H9 (cell line): Measurements from ENCODE around the gene RALA. TPM values are rescaled to one million over a fixed set of nuclear protein-coding genes. Genes with fewer than 3 reads are reported as not detected.

ENCODE experiments used
- DNase-seq: peaks from one replicate; pipeline ENCODE4 v3.0.0-alpha.2; 2017
- H2AFZ ChIP-seq: one replicate; pipeline ENCODE4 v1.6.1; 2013; ENCODE audit warnings: mild to moderate bottlenecking, low read length, control low read depth, moderate library complexity
- H2AK5ac ChIP-seq: 2 replicates; pipeline ENCODE4 v1.6.1; 2013; ENCODE audit warnings: low read length, control low read depth, mixed read lengths; ENCODE audit not compliant: insufficient read length
- H2BK120ac ChIP-seq: one replicate; pipeline ENCODE4 v1.6.1; 2013; ENCODE audit warnings: low read depth, mild to moderate bottlenecking, low read length, control low read depth, inconsistent platforms; ENCODE audit not compliant: poor library complexity, severe bottlenecking
- H2BK12ac ChIP-seq: 2 replicates; pipeline ENCODE4 v1.6.1; 2013; ENCODE audit warnings: low read length, control low read depth, mixed read lengths, low read depth; ENCODE audit not compliant: insufficient read length
- H2BK15ac ChIP-seq: 2 replicates; pipeline ENCODE4 v1.6.1; 2013; ENCODE audit warnings: low read depth, low read length, control low read depth
- H2BK20ac ChIP-seq: one replicate; pipeline ENCODE4 v1.6.1; 2013; ENCODE audit warnings: low read depth, mild to moderate bottlenecking, low read length, control low read depth, inconsistent platforms; ENCODE audit not compliant: poor library complexity, severe bottlenecking
- H2BK5ac ChIP-seq: 2 replicates; pipeline ENCODE4 v1.6.1; 2013; ENCODE audit warnings: low read length, control low read depth, mixed read lengths; ENCODE audit not compliant: insufficient read length
- H3K14ac ChIP-seq: 2 replicates; pipeline ENCODE4 v1.6.1; 2013; ENCODE audit warnings: low read length, control low read depth; ENCODE audit not compliant: insufficient read depth
- H3K18ac ChIP-seq: 2 replicates; pipeline ENCODE4 v1.6.1; 2013; ENCODE audit warnings: low read depth, mild to moderate bottlenecking, mixed read lengths, low read length, control low read depth; ENCODE audit not compliant: insufficient read length
- H3K23ac ChIP-seq: 2 replicates; pipeline ENCODE4 v1.6.1; 2013; ENCODE audit warnings: low read length, control low read depth, mixed read lengths, low read depth; ENCODE audit not compliant: insufficient read length
- H3K23me2 ChIP-seq: 2 replicates; pipeline ENCODE4 v1.6.1; 2013; ENCODE audit warnings: low read depth, mild to moderate bottlenecking, mixed read lengths, low read length, control low read depth; ENCODE audit not compliant: insufficient read length, poor library complexity, severe bottlenecking
- H3K27ac ChIP-seq: 2 replicates; pipeline ENCODE4 v1.5.1; 2013; ENCODE audit warnings: low read length, control low read depth, mixed read lengths, low read depth; ENCODE audit not compliant: insufficient read length
- H3K27me3 ChIP-seq: 2 replicates; pipeline ENCODE4 v1.6.1; 2013; ENCODE audit warnings: low read length, control low read depth, inconsistent platforms; ENCODE audit not compliant: insufficient read depth
- H3K4ac ChIP-seq: 2 replicates; pipeline ENCODE4 v1.6.1; 2013; ENCODE audit warnings: low read depth, mild to moderate bottlenecking, control low read depth, inconsistent platforms, low read length, moderate library complexity
- H3K4me1 ChIP-seq: 2 replicates; pipeline ENCODE4 v1.6.1; 2013; ENCODE audit warnings: low read length, control low read depth, inconsistent platforms; ENCODE audit not compliant: insufficient read depth
- H3K4me2 ChIP-seq: 2 replicates; pipeline ENCODE4 v1.6.1; 2013; ENCODE audit warnings: low read length, control low read depth, mixed read lengths; ENCODE audit not compliant: insufficient read length, insufficient read depth
- H3K56ac ChIP-seq: 2 replicates; pipeline ENCODE4 v1.6.1; 2013; ENCODE audit warnings: low read depth, mild to moderate bottlenecking, mixed read lengths, low read length, control low read depth; ENCODE audit not compliant: insufficient read length
- H3K79me1 ChIP-seq: 2 replicates; pipeline ENCODE4 v1.6.1; 2013; ENCODE audit warnings: low read depth, mild to moderate bottlenecking, moderate library complexity, low read length, control low read depth, inconsistent platforms; ENCODE audit not compliant: insufficient read depth, poor library complexity, severe bottlenecking
- H3K79me2 ChIP-seq: 2 replicates; pipeline ENCODE4 v1.6.1; 2013; ENCODE audit warnings: low read length, control low read depth, inconsistent platforms; ENCODE audit not compliant: insufficient read depth
- H3K9ac ChIP-seq: 2 replicates; pipeline ENCODE4 v1.6.1; 2013; ENCODE audit warnings: low read length, control low read depth, mixed read lengths; ENCODE audit not compliant: insufficient read length; ENCODE audit errors: extremely low read depth
- H3K9me3 ChIP-seq: one replicate; pipeline ENCODE4 v1.6.1; 2013; ENCODE audit warnings: low read depth, low read length, inconsistent platforms; ENCODE audit not compliant: control insufficient read depth
- H3T11ph ChIP-seq: one replicate; pipeline ENCODE4 v1.6.1; 2013; ENCODE audit warnings: mild to moderate bottlenecking, low read length, control low read depth, inconsistent platforms
- H4K20me1 ChIP-seq: one replicate; pipeline ENCODE4 v1.6.1; 2013; ENCODE audit not compliant: control insufficient read depth, insufficient read length, insufficient read depth
- H4K5ac ChIP-seq: 2 replicates; pipeline ENCODE4 v1.6.1; 2013; ENCODE audit warnings: low read depth, mild to moderate bottlenecking, mixed read lengths, low read length, control low read depth; ENCODE audit not compliant: insufficient read length
- H4K8ac ChIP-seq: replicated peaks from 2 replicates; pipeline ENCODE4 v1.6.1; 2013; ENCODE audit warnings: low read length, control low read depth, mixed read lengths, low read depth; ENCODE audit not compliant: insufficient read length
- H4K91ac ChIP-seq: 2 replicates; pipeline ENCODE4 v1.6.1; 2013; ENCODE audit warnings: low read depth, mild to moderate bottlenecking, moderate library complexity, mixed read lengths, low read length, control low read depth; ENCODE audit not compliant: insufficient read length
- H3K27ac Mint-ChIP-seq, 3 experiments: 2 replicates in 2 of 3; 3 replicates in 1 of 3; pipeline ENCODE4 v1.8.0; 2020 to 2021; ENCODE audit warnings: mixed read lengths in 3 of 3, mild to moderate bottlenecking in 1 of 3, moderate library complexity in 1 of 3
- H3K27me3 Mint-ChIP-seq: 2 replicates; pipeline ENCODE4 v1.8.0; 2021; ENCODE audit warnings: low read depth, mild to moderate bottlenecking, moderate library complexity, mixed read lengths
- H3K36me3 Mint-ChIP-seq, 3 experiments: 2 replicates in 2 of 3; 3 replicates in 1 of 3; pipeline ENCODE4 v1.8.0; 2020 to 2021; ENCODE audit warnings: low read depth in 3 of 3, mixed read lengths in 3 of 3; ENCODE audit not compliant: insufficient read depth in 1 of 3
- H3K4me1 Mint-ChIP-seq, 2 experiments: 2 replicates each; pipeline ENCODE4 v1.8.0; 2020; ENCODE audit warnings: mixed read lengths in 2 of 2
- H3K4me3 Mint-ChIP-seq, 2 experiments: 2 replicates in 1 of 2; 3 replicates in 1 of 2; pipeline ENCODE4 v1.8.0; 2020 to 2021; ENCODE audit warnings: mild to moderate bottlenecking in 2 of 2, mixed read lengths in 2 of 2, moderate library complexity in 1 of 2
- H3K9me3 Mint-ChIP-seq, 2 experiments: 2 replicates in 1 of 2; 3 replicates in 1 of 2; pipeline ENCODE4 v1.8.0; 2020; ENCODE audit warnings: mild to moderate bottlenecking in 2 of 2, mixed read lengths in 2 of 2, moderate library complexity in 1 of 2
- CTCF ChIP-seq: fragments of 200-600 bp; sonication (generic); conservative IDR thresholded peaks from 3 replicates; pipeline ENCODE4 v1.8.0; 2021; ENCODE audit warnings: antibody characterized with exemption, mild to moderate bottlenecking
- WGBS: extraction: QIAGEN DNeasy Blood & Tissue Kit; methylation state at CpG from one replicate; pipeline ENCODE4 v1.1.7; 2013; ENCODE audit warnings: missing lambda C conversion rate, low lambda C conversion rate, mixed read lengths; ENCODE audit not compliant: insufficient read length; ENCODE audit errors: extremely low coverage; 5-methylcytosine and 5-hydroxymethylcytosine counted together
- total RNA-seq: library from RNA; stranded (reverse); gene quantifications from 2 replicates; pipeline ENCODE4 v1.2.1, GENCODE V29; 2021

Gene RALA
- total RNA-seq, 1 experiment from 2014 or later: 57.5 TPM

GRCh38 chr7:39631736-39632308 is 8.4 kb downstream of the RALA start:
- no peak overlapping the region for H2AK5ac ChIP-seq
- H3K4me1 Mint-ChIP-seq: peaks cover 33 to 36% of the 10 kb centered on the region in 2 experiments
- peaks cover 2% of the 10 kb centered on the region for H4K20me1 ChIP-seq
- no peak overlapping the region for H3K18ac ChIP-seq
- peaks cover 6% of the 10 kb centered on the region for H3K79me1 ChIP-seq
- no peak for DNase-seq
- peaks cover 21% of the 10 kb centered on the region; the same call in 1 of the 2 replicates for H3K79me2 ChIP-seq
- H4K5ac ChIP-seq: no peak overlapping the region
- no peak overlapping the region for H3K56ac ChIP-seq
- no peak overlapping the region for H3K14ac ChIP-seq
- H3K27me3 ChIP-seq: no peaks in the 10 kb centered on the region
- no peak overlapping the region for H2BK15ac ChIP-seq
- no peak overlapping the region for H3K4me2 ChIP-seq
- no CpG with 5 or more reads among the region's 8 CpGs for WGBS
- H4K8ac ChIP-seq: no peak overlapping the region
- no peak overlapping the region for H4K91ac ChIP-seq
- no peak overlapping the region for H2BK120ac ChIP-seq
- H3K27ac ChIP-seq: no peak overlapping the region
- no peak for TF ChIP-seq CTCF
- no peaks in the 10 kb centered on the region for H3K27me3 Mint-ChIP-seq
- H3K9ac ChIP-seq: no peak overlapping the region
- no peak overlapping the region for H2BK12ac ChIP-seq
- no peak overlapping the region for H3K4me3 Mint-ChIP-seq
- H2BK5ac ChIP-seq: no peak overlapping the region
- H3K36me3 Mint-ChIP-seq: peaks cover 20 to 38% (median 35%) of the 10 kb centered on the region in 3 experiments
- H3K9me3 ChIP-seq: no peaks in the 10 kb centered on the region
- H3K27ac Mint-ChIP-seq: peak overlapping the region in 2 of 3 experiments; percentile 35 to 85; a peak in 2 of 7 replicates
- H3K23ac ChIP-seq: no peak overlapping the region
- no peak overlapping the region for H2AFZ ChIP-seq
- no peaks in the 10 kb centered on the region for H3K23me2 ChIP-seq
- H3T11ph ChIP-seq: no peak overlapping the region
- H3K4me1 ChIP-seq: no peaks in the 10 kb centered on the region; the same call in 1 of the 2 replicates
- no peaks in the 10 kb centered on the region for H3K9me3 Mint-ChIP-seq
- no peak overlapping the region for H3K4ac ChIP-seq
- H2BK20ac ChIP-seq: no peak overlapping the region
